Mesothelial cell of epicardium (in vitro differentiated cells): Measurements from ENCODE around the gene RAB7B. TPM values are rescaled to one million over a fixed set of nuclear protein-coding genes. Genes with fewer than 3 reads are reported as not detected.

Experiments used
- DNase-seq, 2 experiments: peaks; one replicate each; pipeline ENCODE4 v3.0.0; 2021; ENCODE audit warnings: low spot score in 2 of 2; ENCODE audit not compliant: unreplicated experiment in 2 of 2
- H3K27ac Mint-ChIP-seq: 2 replicates; pipeline ENCODE4 v1.8.0; 2021; ENCODE audit warnings: mixed read lengths
- H3K27me3 Mint-ChIP-seq: 2 replicates; pipeline ENCODE4 v1.8.0; 2021; ENCODE audit warnings: low read depth, mixed read lengths
- H3K36me3 Mint-ChIP-seq: 2 replicates; pipeline ENCODE4 v1.8.0; 2021; ENCODE audit warnings: mixed read lengths
- H3K4me1 Mint-ChIP-seq: 2 replicates; pipeline ENCODE4 v1.8.0; 2021; ENCODE audit warnings: mixed read lengths
- H3K4me3 Mint-ChIP-seq: 2 replicates; pipeline ENCODE4 v1.8.0; 2021; ENCODE audit warnings: mild to moderate bottlenecking, moderate library complexity, mixed read lengths
- H3K9me3 Mint-ChIP-seq: 2 replicates; pipeline ENCODE4 v1.8.0; 2021; ENCODE audit warnings: mixed read lengths
- total RNA-seq: library from RNA; stranded (reverse); gene quantifications from 3 replicates; pipeline ENCODE4 v1.2.1, GENCODE V29; 2021
- TF ChIP-seq, protein P1 (sequence below): fragments of 200-600 bp; sonication (generic); IDR thresholded peaks from one replicate; pipeline ENCODE4 v1.5.0; 2021; ENCODE audit warnings: antibody characterized with exemption; ENCODE audit not compliant: unreplicated experiment

RAB7B gene
- total RNA-seq, 1 donor from 2014 or later = 1.5 TPM

DNA sequence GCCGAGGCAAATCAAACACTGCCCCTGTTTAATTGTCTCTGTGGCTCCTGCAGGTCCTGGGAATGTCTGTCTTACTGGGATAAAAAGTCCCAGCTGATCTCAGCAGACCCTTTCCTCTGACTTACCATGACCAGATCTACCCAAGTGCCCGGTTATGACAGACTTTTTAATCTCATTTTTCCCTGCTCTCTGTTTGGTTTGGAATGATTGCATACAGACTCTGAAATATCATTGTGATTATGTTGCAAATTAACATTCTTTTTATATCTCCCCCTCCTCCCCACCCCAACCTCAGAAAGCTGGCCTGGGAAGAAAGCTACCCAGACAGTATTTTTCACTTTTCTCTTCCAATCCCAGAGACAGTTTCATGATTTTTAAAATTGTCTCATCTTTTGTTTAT lies 16.3 kb downstream of the RAB7B start:
- no peak overlapping the region for H3K27ac Mint-ChIP-seq
- H3K4me1 Mint-ChIP-seq = peaks cover 8% of the 10 kb centered on the region
- DNase-seq = no peak

DNA sequence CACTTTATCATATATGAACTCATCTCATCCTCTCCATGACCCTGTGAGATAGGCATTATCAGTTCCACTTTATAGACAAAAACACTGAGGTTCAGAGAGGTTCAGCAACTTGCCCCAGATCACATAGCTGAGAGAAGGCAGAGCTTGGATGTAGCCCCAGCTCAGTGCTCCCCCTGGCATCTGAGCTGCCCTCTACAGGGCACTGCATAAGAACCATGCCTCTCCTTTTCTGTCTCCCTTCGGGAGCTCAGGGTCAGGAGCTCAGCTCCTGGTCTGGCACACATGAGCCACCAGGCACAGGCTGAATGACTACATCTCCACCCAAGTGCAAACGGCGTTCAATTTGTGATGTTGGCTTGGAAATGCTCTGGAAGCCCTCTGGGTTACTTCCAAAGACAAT lies 16.9 kb downstream of the RAB7B start:
- peaks cover 8% of the 10 kb centered on the region for H3K4me1 Mint-ChIP-seq

More for the DNA sequence above, 16.3 kb downstream of the RAB7B start:
- TF ChIP-seq, protein P1, sequence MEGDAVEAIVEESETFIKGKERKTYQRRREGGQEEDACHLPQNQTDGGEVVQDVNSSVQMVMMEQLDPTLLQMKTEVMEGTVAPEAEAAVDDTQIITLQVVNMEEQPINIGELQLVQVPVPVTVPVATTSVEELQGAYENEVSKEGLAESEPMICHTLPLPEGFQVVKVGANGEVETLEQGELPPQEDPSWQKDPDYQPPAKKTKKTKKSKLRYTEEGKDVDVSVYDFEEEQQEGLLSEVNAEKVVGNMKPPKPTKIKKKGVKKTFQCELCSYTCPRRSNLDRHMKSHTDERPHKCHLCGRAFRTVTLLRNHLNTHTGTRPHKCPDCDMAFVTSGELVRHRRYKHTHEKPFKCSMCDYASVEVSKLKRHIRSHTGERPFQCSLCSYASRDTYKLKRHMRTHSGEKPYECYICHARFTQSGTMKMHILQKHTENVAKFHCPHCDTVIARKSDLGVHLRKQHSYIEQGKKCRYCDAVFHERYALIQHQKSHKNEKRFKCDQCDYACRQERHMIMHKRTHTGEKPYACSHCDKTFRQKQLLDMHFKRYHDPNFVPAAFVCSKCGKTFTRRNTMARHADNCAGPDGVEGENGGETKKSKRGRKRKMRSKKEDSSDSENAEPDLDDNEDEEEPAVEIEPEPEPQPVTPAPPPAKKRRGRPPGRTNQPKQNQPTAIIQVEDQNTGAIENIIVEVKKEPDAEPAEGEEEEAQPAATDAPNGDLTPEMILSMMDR = no peak
- Mint-ChIP-seq H3K36me3 (no peaks in the 10 kb centered on the region), H3K9me3 (no peaks in the 10 kb centered on the region), H3K27me3 (peaks cover 10% of the 10 kb centered on the region), H3K4me3 (no peak overlapping the region)

DNA sequence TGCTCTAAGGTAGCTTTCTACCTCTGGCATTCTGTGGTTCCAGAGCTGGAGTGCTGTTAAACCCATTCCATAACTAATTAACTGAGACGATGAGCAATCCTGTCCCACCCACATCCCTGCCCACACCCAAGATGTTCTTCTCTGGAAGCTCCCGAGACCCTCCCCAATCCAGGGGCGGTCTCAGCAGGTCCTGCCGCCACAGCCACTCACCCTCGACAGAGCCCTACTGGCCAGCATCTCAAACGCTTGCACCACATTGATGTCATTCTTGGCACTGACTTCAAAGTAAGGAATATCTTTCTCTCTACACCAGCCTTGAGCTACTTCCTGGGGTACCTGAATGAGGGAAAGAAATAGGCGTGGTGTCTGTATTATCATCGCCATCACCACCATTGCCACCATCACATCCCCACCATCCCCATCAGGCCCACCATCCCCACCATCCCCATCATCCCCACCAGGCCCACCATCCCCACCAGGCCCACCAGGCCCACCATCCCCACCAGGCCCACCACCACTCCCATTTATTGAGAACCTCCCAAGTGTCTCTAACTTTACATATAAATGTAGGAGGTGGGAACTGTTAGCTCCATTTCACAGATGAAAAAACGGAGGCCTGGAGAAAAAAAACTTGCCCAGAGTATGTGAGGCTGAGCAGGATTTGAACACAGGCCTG lies 17.7 kb downstream of the RAB7B start:
- TF ChIP-seq, protein P1 = no peak
- Mint-ChIP-seq H3K36me3 (no peaks in the 10 kb centered on the region), H3K4me1 (peaks cover 8% of the 10 kb centered on the region), H3K9me3 (no peaks in the 10 kb centered on the region), H3K27me3 (peaks cover 9% of the 10 kb centered on the region), H3K27ac (no peak overlapping the region), H3K4me3 (no peak overlapping the region)
- no peak for DNase-seq

More for the DNA sequence above, 16.9 kb downstream of the RAB7B start:
- Mint-ChIP-seq H3K36me3 (no peaks in the 10 kb centered on the region), H3K27me3 (peaks cover 9% of the 10 kb centered on the region), H3K4me3 (no peak overlapping the region), H3K9me3 (no peaks in the 10 kb centered on the region), H3K27ac (no peak overlapping the region)
- TF ChIP-seq, protein P1 = no peak
- no peak for DNase-seq

DNA sequence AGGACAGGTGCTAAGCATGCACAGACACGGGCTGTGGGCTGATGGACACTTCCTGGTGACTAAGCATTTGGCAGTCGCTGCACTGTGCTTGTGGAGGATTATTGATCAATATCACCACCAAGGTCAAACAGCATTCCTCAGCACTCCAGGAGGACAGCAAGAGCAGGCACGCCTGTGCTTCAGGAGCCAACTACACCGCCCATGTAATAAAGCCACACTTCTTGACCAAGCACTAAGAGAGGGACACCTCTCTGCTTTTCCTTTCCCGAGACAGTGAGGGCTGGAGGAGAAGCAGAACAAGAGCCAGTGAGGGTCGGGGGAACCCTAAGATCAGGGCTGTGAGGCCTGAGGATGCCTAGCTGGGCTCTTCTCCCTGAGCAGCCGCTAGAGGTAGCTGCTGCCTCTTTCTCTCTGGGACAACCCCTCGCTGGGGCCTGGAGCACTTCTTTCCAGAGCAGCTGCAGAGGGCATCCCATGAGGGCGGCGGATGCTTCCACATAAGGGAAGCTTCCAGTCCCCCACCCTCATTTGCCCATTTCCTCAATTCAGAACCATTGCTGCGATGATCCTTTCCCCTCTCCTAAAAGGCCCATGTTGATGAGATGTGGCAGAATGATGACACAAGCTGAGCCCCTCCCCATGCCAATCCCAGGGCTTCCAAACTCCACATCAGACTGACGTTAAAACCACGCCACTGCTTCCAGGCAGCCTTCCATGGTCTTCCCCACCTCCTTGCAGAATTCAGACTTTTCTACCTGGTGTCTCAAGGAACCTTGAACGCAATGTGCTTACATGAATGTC lies 19.1 kb downstream of the RAB7B start:
- no peaks in the 10 kb centered on the region for H3K27me3 Mint-ChIP-seq
- TF ChIP-seq, protein P1 = no peak
- no peak overlapping the region for H3K4me3 Mint-ChIP-seq
- no peaks in the 10 kb centered on the region for H3K9me3 Mint-ChIP-seq
- no peak overlapping the region for H3K27ac Mint-ChIP-seq
- H3K36me3 Mint-ChIP-seq = no peaks in the 10 kb centered on the region
- H3K4me1 Mint-ChIP-seq = peaks cover 8% of the 10 kb centered on the region
- DNase-seq = peak in 1 of 2 experiments; percentile 57

DNA sequence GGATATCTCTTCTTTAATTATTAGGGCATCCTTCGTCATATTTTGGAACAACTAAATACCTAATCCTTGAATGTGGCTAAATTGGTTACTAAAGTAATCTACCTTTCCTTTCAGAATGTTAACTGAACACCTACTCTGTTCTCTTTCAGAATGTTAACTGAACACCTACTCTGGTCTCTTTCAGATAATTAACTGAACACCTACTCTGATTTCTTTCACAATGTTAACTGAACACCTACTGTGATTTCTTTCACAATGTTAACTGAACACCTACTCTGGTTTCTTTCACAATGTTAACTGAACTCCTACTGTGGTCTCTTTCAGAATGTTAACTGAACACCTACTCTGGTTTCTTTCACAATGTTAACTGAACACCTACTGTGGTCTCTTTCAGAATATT lies 21.9 kb downstream of the RAB7B start:
- TF ChIP-seq, protein P1 = no peak
- peaks cover 11% of the 10 kb centered on the region for H3K4me1 Mint-ChIP-seq
- H3K36me3 Mint-ChIP-seq = no peaks in the 10 kb centered on the region
- no peaks in the 10 kb centered on the region for H3K27me3 Mint-ChIP-seq
- H3K27ac Mint-ChIP-seq = no peak overlapping the region
- DNase-seq = no peak
- H3K4me3 Mint-ChIP-seq = no peak overlapping the region
- H3K9me3 Mint-ChIP-seq = no peaks in the 10 kb centered on the region
